Measurements from ENCODE around the gene GNB1L. TPM values are rescaled to one million over a fixed set of nuclear protein-coding genes. Genes with fewer than 3 reads are reported as not detected.
A peak's percentile ranks its signal among the peaks of the same experiment; 100 is the strongest.

Gene GNB1L
- total and polyA plus RNA-seq, 9 of the 15 experiments (the other 6 are each of a cell fraction or from before 2014, with no cell fraction given) = 0.56 to 50.5 (median 10.2) TPM

DNA sequence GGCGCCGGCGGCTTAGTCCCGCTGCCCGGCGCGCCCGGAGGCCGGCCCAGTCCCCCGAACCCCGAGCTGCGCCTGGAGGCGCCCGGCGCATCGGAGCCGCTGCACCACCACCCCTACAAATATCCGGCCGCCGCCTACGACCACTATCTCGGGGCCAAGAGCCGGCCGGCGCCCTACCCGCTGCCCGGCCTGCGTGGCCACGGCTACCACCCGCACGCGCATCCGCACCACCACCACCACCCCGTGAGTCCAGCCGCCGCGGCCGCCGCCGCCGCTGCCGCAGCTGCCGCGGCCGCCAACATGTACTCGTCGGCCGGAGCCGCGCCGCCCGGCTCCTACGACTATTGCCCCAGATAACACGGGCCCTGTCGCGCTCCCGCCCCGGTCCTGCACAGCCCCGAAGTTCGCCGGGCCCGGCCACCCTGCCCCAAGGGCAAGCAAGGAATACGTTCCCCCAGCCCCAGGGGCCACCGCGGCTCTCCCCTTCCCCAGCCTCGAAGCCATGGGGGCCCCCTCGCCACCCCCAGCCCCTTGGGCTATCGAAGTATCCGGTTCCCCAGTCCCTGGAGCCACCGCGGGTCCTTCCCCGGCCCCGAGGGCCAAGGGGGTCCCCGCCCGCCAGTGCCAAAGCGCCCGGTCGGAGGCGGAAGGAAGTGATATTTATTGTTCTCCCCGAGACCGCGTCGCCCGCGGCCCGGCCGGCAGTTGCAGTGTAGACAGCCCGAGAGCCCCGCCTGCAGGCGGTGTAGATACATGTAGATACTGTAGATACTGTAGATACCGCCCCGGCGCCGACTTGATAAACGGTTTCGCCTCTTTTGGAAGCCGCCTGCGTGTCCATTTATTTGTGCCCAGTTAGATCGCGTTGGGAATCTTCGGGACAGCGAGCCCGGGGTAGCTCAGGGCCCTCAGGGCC is 87.9 kb downstream of the GNB1L start (continued):
- TF ChIP-seq CHD4 (IDR thresholded peaks at IDR 0.05; ENCODE audit: insufficient read depth, insufficient replicate concordance, low read depth, low read length, poor library complexity, severe bottlenecking) = peak; percentile 18
- TF ChIP-seq, protein P1, sequence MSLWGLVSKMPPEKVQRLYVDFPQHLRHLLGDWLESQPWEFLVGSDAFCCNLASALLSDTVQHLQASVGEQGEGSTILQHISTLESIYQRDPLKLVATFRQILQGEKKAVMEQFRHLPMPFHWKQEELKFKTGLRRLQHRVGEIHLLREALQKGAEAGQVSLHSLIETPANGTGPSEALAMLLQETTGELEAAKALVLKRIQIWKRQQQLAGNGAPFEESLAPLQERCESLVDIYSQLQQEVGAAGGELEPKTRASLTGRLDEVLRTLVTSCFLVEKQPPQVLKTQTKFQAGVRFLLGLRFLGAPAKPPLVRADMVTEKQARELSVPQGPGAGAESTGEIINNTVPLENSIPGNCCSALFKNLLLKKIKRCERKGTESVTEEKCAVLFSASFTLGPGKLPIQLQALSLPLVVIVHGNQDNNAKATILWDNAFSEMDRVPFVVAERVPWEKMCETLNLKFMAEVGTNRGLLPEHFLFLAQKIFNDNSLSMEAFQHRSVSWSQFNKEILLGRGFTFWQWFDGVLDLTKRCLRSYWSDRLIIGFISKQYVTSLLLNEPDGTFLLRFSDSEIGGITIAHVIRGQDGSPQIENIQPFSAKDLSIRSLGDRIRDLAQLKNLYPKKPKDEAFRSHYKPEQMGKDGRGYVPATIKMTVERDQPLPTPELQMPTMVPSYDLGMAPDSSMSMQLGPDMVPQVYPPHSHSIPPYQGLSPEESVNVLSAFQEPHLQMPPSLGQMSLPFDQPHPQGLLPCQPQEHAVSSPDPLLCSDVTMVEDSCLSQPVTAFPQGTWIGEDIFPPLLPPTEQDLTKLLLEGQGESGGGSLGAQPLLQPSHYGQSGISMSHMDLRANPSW (CRISPR knock-in tag; IDR thresholded peaks at IDR 0.05) = no peak; the same call in 1 of the 2 replicates
- peak; percentile 80 for TF ChIP-seq POLR2G (IDR thresholded peaks at IDR 0.05; ENCODE audit: low read depth, low read length)
- TF ChIP-seq MBD1 (CRISPR knock-in tag; IDR thresholded peaks at IDR 0.05) = no peak
- no peak for TF ChIP-seq ZBTB5 (IDR thresholded peaks at IDR 0.05)
- TF ChIP-seq ZFPM2 (CRISPR knock-in tag; IDR thresholded peaks at IDR 0.05) = 0 out of 2 replicates have a peak, but pooled peaks have one; percentile 30
- no peak for TF ChIP-seq RBBP5 (IDR thresholded peaks at IDR 0.05; ENCODE audit: borderline replicate concordance, insufficient read depth, low read length, poor library complexity, severe bottlenecking)
- no peak for TF ChIP-seq KAT7 (CRISPR knock-in tag; IDR thresholded peaks at IDR 0.05; ENCODE audit: borderline replicate concordance)
- TF ChIP-seq ARHGAP35 (IDR thresholded peaks at IDR 0.05; ENCODE audit: partially characterized antibody) = no peak
- no peak for TF ChIP-seq ATF7 (IDR thresholded peaks at IDR 0.05)
- no peak for TF ChIP-seq RBM17 (IDR thresholded peaks at IDR 0.05; ENCODE audit: borderline replicate concordance, low read depth, low read length)
- TF ChIP-seq POLR2A (conservative IDR thresholded peaks at IDR 0.05) = 0 out of 2 replicates have a peak, but pooled peaks have one; percentile 36
- TF ChIP-seq, protein P2, sequence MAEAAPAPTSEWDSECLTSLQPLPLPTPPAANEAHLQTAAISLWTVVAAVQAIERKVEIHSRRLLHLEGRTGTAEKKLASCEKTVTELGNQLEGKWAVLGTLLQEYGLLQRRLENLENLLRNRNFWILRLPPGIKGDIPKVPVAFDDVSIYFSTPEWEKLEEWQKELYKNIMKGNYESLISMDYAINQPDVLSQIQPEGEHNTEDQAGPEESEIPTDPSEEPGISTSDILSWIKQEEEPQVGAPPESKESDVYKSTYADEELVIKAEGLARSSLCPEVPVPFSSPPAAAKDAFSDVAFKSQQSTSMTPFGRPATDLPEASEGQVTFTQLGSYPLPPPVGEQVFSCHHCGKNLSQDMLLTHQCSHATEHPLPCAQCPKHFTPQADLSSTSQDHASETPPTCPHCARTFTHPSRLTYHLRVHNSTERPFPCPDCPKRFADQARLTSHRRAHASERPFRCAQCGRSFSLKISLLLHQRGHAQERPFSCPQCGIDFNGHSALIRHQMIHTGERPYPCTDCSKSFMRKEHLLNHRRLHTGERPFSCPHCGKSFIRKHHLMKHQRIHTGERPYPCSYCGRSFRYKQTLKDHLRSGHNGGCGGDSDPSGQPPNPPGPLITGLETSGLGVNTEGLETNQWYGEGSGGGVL (CRISPR knock-in tag; IDR thresholded peaks at IDR 0.05) = no peak
- no peak for TF ChIP-seq RAD51 (IDR thresholded peaks at IDR 0.05; ENCODE audit: borderline replicate concordance, low read depth)
